RWPE1 (cell line): ENCODE measurements around the gene ADGRL3.

Source experiments
- CTCF ChIA-PET: fragments of 350-600 bp; sonication (Branson Sonifier 250); formaldehyde crosslinking; extraction: SDS; loops from one replicate; lab custom pipeline; 2021; lab: Yijun Ruan, JAX
- POLR2A ChIA-PET: fragments of 400-600 bp; formaldehyde crosslinking; extraction: SDS; loops from one replicate; lab custom pipeline; 2020; ENCODE audit warnings: antibody characterized with exemption; ENCODE audit not compliant: low non-redundant PET; lab: Yijun Ruan, JAX
- DNase-seq: peaks from one replicate; pipeline ENCODE4 v3.0.0; 2012; ENCODE audit warnings: low spot score
- H3K27ac ChIP-seq: fragments of 450-650 bp; 2 replicates; pipeline ENCODE4 v1.5.1; 2017
- TF ChIP-seq, protein P1 (sequence below): fragments of 450-650 bp; conservative IDR thresholded peaks from 2 replicates; pipeline ENCODE4 v1.5.1; 2017; ENCODE audit warnings: low read depth, mild to moderate bottlenecking

ADGRL3 gene

DNA sequence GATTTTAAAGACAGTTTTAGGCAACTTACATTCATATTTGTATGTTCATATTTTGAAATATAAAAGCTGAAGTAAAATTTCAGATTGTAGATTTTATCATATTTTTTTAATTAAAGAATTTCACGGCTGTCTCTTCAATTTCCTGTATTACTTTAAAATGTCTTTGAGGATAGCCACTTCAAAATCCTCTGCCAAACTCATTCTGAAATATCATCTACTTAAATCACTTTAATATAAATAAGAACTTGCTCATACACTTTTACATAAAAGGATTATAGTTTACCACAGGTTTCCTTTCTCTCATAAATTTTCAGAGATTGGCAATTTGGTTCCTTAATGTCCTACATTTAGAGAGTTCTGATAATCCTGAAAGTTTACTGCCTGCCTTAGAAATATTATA is 478.2 kb downstream of the ADGRL3 start:
- TF ChIP-seq, protein P1, sequence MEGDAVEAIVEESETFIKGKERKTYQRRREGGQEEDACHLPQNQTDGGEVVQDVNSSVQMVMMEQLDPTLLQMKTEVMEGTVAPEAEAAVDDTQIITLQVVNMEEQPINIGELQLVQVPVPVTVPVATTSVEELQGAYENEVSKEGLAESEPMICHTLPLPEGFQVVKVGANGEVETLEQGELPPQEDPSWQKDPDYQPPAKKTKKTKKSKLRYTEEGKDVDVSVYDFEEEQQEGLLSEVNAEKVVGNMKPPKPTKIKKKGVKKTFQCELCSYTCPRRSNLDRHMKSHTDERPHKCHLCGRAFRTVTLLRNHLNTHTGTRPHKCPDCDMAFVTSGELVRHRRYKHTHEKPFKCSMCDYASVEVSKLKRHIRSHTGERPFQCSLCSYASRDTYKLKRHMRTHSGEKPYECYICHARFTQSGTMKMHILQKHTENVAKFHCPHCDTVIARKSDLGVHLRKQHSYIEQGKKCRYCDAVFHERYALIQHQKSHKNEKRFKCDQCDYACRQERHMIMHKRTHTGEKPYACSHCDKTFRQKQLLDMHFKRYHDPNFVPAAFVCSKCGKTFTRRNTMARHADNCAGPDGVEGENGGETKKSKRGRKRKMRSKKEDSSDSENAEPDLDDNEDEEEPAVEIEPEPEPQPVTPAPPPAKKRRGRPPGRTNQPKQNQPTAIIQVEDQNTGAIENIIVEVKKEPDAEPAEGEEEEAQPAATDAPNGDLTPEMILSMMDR: no peak
- DNase-seq: no peak
- POLR2A ChIA-PET: no interaction called here
- no peak overlapping the region for H3K27ac ChIP-seq
- CTCF ChIA-PET: no interaction called here

DNA sequence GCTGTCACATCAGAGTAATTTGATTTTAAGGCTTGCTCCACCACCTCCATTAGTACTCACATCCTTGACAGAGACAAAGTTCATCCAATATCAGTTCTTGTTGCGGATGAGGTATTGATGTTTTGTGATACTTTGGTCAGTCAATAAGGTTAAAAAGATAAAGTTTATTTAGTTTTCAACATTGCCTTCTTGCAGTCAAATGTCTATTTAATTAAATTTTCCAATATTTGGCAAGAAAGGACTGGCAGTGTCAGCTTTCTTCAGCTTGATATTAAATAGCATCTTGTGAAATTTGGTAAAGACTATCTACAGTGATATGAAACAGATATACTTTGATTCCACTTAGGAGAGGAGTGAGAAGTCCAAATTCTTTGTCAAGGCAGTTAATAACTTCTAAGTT is 493.4 kb downstream of the ADGRL3 start:
- POLR2A ChIA-PET: no interaction called here
- CTCF ChIA-PET: no interaction called here
- no peak for DNase-seq
- TF ChIP-seq, protein P1: no peak
- H3K27ac ChIP-seq: no peak overlapping the region

DNA sequence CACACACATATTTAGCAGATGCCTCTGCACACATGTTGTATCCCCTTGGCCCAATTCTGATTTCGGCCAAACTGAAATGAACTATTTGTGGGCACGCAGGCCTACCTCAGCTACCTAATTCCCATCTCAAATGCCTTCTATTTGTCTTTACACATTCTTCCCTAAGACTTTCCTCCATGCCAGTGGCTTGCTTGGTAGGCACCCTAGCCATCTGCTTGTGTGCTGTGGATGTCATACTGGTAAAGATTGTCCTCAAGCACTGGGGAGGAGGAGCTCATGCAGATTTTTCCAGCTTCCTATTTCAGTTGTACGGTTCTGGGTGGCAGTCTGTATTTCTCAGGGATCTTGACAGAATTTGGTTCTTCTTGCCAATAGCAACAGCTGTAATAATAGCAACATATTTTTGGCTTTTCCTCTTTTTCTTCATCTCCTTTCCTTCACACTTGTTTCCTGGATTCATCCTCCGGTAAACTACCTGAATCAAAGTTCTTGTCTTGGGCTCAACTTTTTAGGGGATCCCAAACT is 514.3 kb downstream of the ADGRL3 start:
- POLR2A ChIA-PET: no interaction called here
- CTCF ChIA-PET: no interaction called here
- no peak overlapping the region for H3K27ac ChIP-seq
- DNase-seq: no peak
- TF ChIP-seq, protein P1: no peak

DNA sequence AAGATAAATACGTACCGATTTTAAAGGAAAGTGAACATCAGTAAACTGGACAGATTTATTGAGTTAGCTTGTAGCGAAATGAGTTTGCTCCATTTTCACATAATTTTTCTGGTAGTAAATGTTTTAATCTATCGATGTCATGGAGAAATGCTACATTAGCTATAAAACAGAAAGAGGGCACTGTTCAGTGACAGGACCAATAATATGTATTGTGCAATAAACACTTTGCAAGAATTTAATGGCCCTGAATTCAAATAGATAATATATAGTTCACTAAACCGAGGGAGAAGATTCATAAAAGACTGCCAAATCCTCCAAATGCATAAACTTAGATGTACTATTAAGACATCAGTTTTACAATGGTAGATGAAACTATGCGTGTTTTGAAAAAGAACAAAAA is 516.3 kb downstream of the ADGRL3 start:
- ChIA-PET POLR2A (no interaction called here), CTCF (interaction anchor here (0.6 to 1.1 kb wide), 3 partner anchors 24 to 859 kb away, joined by 3 to 5 read pairs (median 3); no protein-coding TSS in a partner anchor)
- TF ChIP-seq, protein P1: no peak
- DNase-seq: no peak
- H3K27ac ChIP-seq: no peak overlapping the region

DNA sequence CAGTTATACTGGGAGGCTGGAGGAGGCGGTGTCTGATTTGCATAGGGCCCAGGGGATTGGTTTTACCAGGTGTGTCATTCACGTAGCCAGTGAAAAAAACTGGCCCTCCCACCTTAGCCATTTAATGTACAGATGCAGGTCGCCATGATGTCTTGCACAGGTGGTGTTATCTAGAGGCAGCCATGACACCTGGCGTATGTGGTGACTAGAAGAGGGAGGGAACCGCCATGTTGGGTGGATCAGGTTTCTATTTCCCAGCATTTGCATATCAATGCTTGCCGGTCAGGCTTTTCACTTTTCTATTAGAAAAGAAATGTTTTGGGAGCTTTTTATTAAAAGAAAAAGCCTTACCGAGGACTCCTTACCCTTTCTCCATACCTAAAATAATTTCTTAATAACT is 523.4 kb downstream of the ADGRL3 start:
- TF ChIP-seq, protein P1: no peak
- DNase-seq: no peak
- POLR2A ChIA-PET: no interaction called here
- CTCF ChIA-PET: no interaction called here
- no peak overlapping the region for H3K27ac ChIP-seq

DNA sequence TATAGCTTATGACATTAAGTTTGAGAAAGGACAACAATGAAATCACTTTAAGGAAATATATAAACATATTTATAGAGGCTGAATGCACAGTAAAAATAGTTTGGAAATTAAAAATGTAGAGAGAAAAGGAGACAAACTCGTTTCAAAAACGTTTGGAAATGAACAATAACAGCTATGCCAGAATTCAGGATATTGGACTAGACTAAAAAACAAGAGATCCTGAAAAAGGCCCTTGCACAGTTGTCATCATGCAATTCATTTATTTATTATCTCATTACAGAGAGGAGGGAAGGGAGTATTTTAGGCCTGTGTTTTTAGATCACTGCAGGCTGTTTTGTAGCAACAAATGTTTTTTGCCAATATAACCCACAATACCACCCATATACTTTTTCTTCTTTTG is 527.2 kb downstream of the ADGRL3 start:
- ChIA-PET CTCF (no interaction called here), POLR2A (no interaction called here)

More for the DNA sequence above, 527.2 kb downstream of the ADGRL3 start:
- TF ChIP-seq, protein P1: no peak
- no peak for DNase-seq
- H3K27ac ChIP-seq: no peak overlapping the region
